WTC11 (cell line): Measurements from ENCODE around the gene CDK6.

Experiments
- NR2C2 ChIP-seq: sonication (generic); formaldehyde crosslinking; IDR thresholded peaks from 2 replicates; pipeline ENCODE4 v1.8.0; 2022; ENCODE audit warnings: mild to moderate bottlenecking, missing genetic modification reagents
- SMAD4 ChIP-seq: sonication (generic); formaldehyde crosslinking; IDR thresholded peaks from 2 replicates; pipeline ENCODE4 v1.8.0; 2022; ENCODE audit warnings: mild to moderate bottlenecking, missing genetic modification reagents
- TF ChIP-seq, protein P1 (sequence below): fragments of 200-600 bp; IDR thresholded peaks from 2 replicates; pipeline ENCODE4 v1.8.0; 2022; ENCODE audit warnings: antibody characterized with exemption
- TF ChIP-seq, protein P2 (sequence below): sonication (generic); formaldehyde crosslinking; IDR thresholded peaks from 2 replicates; pipeline ENCODE4 v1.8.1; 2023; ENCODE audit warnings: mild to moderate bottlenecking, missing genetic modification reagents, moderate library complexity
- TF ChIP-seq, protein P3 (sequence below): sonication (generic); formaldehyde crosslinking; conservative IDR thresholded peaks from 2 replicates; pipeline ENCODE4 v1.8.1; 2022; ENCODE audit warnings: mild to moderate bottlenecking, missing genetic modification reagents
- TF ChIP-seq, protein P4 (sequence below): fragments of 250-450 bp; sonication (Bioruptor Pico); IDR thresholded peaks from 2 replicates; pipeline ENCODE4 v1.9.0; 2021; ENCODE audit warnings: mild to moderate bottlenecking

DNA sequence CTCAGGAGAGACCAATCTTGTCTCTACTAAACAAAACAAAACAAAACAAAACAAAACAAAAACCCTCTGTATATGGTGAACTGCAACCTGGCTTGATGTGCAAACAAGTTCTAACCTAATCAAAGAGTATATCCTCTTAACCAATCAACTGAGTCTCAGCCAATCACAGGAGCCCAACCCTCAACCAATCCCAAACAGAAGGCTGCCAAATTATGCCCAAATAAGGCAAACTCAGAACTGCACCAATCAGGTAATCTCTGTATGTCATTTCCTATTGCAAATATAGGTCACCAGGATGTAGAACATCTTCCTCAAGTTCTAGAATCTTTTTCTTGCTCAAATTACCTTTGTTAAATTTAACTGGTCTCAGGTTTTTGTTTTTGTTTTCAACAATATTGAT, 251.4 kb downstream of the CDK6 start:
- TF ChIP-seq, protein P1, sequence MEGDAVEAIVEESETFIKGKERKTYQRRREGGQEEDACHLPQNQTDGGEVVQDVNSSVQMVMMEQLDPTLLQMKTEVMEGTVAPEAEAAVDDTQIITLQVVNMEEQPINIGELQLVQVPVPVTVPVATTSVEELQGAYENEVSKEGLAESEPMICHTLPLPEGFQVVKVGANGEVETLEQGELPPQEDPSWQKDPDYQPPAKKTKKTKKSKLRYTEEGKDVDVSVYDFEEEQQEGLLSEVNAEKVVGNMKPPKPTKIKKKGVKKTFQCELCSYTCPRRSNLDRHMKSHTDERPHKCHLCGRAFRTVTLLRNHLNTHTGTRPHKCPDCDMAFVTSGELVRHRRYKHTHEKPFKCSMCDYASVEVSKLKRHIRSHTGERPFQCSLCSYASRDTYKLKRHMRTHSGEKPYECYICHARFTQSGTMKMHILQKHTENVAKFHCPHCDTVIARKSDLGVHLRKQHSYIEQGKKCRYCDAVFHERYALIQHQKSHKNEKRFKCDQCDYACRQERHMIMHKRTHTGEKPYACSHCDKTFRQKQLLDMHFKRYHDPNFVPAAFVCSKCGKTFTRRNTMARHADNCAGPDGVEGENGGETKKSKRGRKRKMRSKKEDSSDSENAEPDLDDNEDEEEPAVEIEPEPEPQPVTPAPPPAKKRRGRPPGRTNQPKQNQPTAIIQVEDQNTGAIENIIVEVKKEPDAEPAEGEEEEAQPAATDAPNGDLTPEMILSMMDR: no peak
- TF ChIP-seq NR2C2 (CRISPR knock-in tag) (no peak), SMAD4 (CRISPR knock-in tag) (no peak)
- TF ChIP-seq, protein P2, sequence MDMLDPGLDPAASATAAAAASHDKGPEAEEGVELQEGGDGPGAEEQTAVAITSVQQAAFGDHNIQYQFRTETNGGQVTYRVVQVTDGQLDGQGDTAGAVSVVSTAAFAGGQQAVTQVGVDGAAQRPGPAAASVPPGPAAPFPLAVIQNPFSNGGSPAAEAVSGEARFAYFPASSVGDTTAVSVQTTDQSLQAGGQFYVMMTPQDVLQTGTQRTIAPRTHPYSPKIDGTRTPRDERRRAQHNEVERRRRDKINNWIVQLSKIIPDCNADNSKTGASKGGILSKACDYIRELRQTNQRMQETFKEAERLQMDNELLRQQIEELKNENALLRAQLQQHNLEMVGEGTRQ (CRISPR knock-in tag): no peak
- TF ChIP-seq, protein P3, sequence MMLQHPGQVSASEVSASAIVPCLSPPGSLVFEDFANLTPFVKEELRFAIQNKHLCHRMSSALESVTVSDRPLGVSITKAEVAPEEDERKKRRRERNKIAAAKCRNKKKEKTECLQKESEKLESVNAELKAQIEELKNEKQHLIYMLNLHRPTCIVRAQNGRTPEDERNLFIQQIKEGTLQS (CRISPR knock-in tag): no peak
- TF ChIP-seq, protein P4, sequence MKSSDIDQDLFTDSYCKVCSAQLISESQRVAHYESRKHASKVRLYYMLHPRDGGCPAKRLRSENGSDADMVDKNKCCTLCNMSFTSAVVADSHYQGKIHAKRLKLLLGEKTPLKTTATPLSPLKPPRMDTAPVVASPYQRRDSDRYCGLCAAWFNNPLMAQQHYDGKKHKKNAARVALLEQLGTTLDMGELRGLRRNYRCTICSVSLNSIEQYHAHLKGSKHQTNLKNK (CRISPR knock-in tag): no peak
